ENCODE results near the gene VNN1.

DNA sequence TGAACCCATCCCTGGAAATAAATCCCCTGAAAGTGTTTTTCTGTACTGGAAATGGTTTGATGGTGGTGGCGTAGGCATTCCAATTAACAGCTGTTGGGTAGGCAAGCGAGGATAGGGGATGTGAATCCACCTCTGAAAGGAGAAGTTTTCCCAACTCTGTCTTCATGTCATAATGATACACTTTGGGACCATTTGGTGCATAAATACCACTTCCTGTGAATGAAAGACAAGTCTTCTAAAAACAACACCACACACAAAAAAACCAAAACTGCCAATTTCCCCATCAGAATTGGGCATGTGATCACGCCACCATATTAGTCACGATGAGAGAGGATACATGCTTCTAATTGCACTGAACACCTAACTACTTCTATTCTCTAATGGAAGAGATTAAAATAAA is 37.5 kb upstream of the VNN1 start:
- TF ChIP-seq, protein P1, sequence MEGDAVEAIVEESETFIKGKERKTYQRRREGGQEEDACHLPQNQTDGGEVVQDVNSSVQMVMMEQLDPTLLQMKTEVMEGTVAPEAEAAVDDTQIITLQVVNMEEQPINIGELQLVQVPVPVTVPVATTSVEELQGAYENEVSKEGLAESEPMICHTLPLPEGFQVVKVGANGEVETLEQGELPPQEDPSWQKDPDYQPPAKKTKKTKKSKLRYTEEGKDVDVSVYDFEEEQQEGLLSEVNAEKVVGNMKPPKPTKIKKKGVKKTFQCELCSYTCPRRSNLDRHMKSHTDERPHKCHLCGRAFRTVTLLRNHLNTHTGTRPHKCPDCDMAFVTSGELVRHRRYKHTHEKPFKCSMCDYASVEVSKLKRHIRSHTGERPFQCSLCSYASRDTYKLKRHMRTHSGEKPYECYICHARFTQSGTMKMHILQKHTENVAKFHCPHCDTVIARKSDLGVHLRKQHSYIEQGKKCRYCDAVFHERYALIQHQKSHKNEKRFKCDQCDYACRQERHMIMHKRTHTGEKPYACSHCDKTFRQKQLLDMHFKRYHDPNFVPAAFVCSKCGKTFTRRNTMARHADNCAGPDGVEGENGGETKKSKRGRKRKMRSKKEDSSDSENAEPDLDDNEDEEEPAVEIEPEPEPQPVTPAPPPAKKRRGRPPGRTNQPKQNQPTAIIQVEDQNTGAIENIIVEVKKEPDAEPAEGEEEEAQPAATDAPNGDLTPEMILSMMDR (IDR thresholded peaks at IDR 0.05; ENCODE audit: insufficient read depth, low read length, poor library complexity, severe bottlenecking): no peak
- TF ChIP-seq EZH2phosphoT487 (conservative IDR thresholded peaks at IDR 0.05; ENCODE audit: low read length): no peak

All from SU-DHL-6 (cell line).